A673 (cell line): ENCODE results near the gene MMP21. TPM values are rescaled to one million over a fixed set of nuclear protein-coding genes. Genes with fewer than 3 reads are reported as not detected.
A peak's percentile ranks its signal among the peaks of the same experiment; 100 is the strongest.

ENCODE experiments used
- BruUV-seq: library from RNA; stranded (reverse); fragments of 400-500 nt; replicated peaks from 2 replicates; lab custom pipeline; 2021; lab: Mats Ljungman, UMichigan
- CTCF ChIA-PET: fragments of 300-600 bp; sonication (Branson Sonifier 250); formaldehyde crosslinking; loops from one replicate; lab custom pipeline; 2022; ENCODE audit warnings: antibody characterized with exemption; lab: Charles Lee
- POLR2A ChIA-PET: fragments of 300-600 bp; sonication (Branson Sonifier 250); formaldehyde crosslinking; loops from one replicate; lab custom pipeline; 2022; ENCODE audit warnings: antibody characterized with exemption; ENCODE audit not compliant: low non-redundant PET; lab: Charles Lee
- DNase-seq: peaks from one replicate; pipeline ENCODE4 v3.0.0-alpha.2; 2015; ENCODE audit warnings: low spot score
- H3K27ac ChIP-seq: fragments of 200-600 bp; sonication (generic); 2 replicates; pipeline ENCODE4 v1.5.1; 2016; ENCODE audit warnings: mixed run types, low read depth, mild to moderate bottlenecking, mixed read lengths, antibody characterized with exemption, low read length; ENCODE audit not compliant: poor library complexity, severe bottlenecking
- H3K27me3 ChIP-seq: fragments of 200-600 bp; sonication (generic); replicated peaks from 2 replicates; pipeline ENCODE4 v1.6.1; 2017; ENCODE audit warnings: mixed run types, low read depth, mild to moderate bottlenecking, mixed read lengths, antibody characterized with exemption, low read length; ENCODE audit not compliant: insufficient read depth, poor library complexity
- H3K36me3 ChIP-seq: fragments of 200-600 bp; sonication (generic); 2 replicates; pipeline ENCODE4 v1.6.1; 2016; ENCODE audit warnings: mixed run types, mild to moderate bottlenecking, mixed read lengths, antibody characterized with exemption, low read length; ENCODE audit not compliant: insufficient read depth, poor library complexity, severe bottlenecking
- H3K4me1 ChIP-seq: fragments of 200-600 bp; sonication (generic); 2 replicates; pipeline ENCODE4 v1.6.1; 2017; ENCODE audit warnings: mixed run types, mild to moderate bottlenecking, mixed read lengths, antibody characterized with exemption, low read length; ENCODE audit not compliant: insufficient read depth, poor library complexity, severe bottlenecking
- H3K4me3 ChIP-seq: fragments of 200-600 bp; sonication (generic); 2 replicates; pipeline ENCODE4 v1.5.1; 2016; ENCODE audit warnings: low read depth, mixed run types, mild to moderate bottlenecking, mixed read lengths, low read length; ENCODE audit not compliant: poor library complexity, severe bottlenecking
- H3K9me3 ChIP-seq: fragments of 200-600 bp; sonication (generic); 2 replicates; pipeline ENCODE4 v1.6.1; 2016; ENCODE audit warnings: mixed run types, low read depth, mild to moderate bottlenecking, mixed read lengths, antibody characterized with exemption, low read length; ENCODE audit not compliant: poor library complexity, severe bottlenecking
- EZH2 ChIP-seq: fragments of 200-600 bp; sonication (generic); IDR thresholded peaks from 2 replicates; pipeline ENCODE4 v1.6.1; 2017; ENCODE audit warnings: borderline replicate concordance, low read depth, mild to moderate bottlenecking, mixed read lengths, antibody characterized with exemption, low read length; ENCODE audit not compliant: poor library complexity, severe bottlenecking
- intact Hi-C: fragments of 100-400 bp; cut with micrococcal nuclease; formaldehyde crosslinking; loops from one replicate; pipeline ENCODE4 v1.10.0; 2022; ENCODE audit not compliant: unreplicated experiment
- total RNA-seq: library from RNA; stranded (reverse); gene quantifications from 2 replicates; pipeline ENCODE4 v1.2.3, GENCODE V29; 2021
- TF ChIP-seq, protein P1 (sequence below): fragments of 300-800, 200-600 bp; sonication (generic); conservative IDR thresholded peaks from 2 replicates; pipeline ENCODE4 v1.5.1; 2017; ENCODE audit warnings: low read depth, mild to moderate bottlenecking, antibody characterized with exemption, low read length, moderate library complexity, mixed read lengths

The MMP21 gene
- total RNA-seq, 1 experiment from 2014 or later = not detected

- H3K27ac ChIP-seq = peak within 1 kb of the TSS; percentile 99
- no TSS peak for BruUV-seq
- ChIA-PET POLR2A (interaction anchor here (0.7 kb wide), 1 partner anchor 15 kb away, joined by 3 read pairs; no protein-coding TSS in a partner anchor), CTCF (no interaction called here)
- peaks cover 8% of the 10 kb centered on the region for H3K4me1 ChIP-seq
- no peaks in the 10 kb centered on the region for H3K9me3 ChIP-seq
- peaks cover 25% of the 10 kb centered on the region for H3K36me3 ChIP-seq
- no peak for TF ChIP-seq EZH2
- TF ChIP-seq, protein P1, sequence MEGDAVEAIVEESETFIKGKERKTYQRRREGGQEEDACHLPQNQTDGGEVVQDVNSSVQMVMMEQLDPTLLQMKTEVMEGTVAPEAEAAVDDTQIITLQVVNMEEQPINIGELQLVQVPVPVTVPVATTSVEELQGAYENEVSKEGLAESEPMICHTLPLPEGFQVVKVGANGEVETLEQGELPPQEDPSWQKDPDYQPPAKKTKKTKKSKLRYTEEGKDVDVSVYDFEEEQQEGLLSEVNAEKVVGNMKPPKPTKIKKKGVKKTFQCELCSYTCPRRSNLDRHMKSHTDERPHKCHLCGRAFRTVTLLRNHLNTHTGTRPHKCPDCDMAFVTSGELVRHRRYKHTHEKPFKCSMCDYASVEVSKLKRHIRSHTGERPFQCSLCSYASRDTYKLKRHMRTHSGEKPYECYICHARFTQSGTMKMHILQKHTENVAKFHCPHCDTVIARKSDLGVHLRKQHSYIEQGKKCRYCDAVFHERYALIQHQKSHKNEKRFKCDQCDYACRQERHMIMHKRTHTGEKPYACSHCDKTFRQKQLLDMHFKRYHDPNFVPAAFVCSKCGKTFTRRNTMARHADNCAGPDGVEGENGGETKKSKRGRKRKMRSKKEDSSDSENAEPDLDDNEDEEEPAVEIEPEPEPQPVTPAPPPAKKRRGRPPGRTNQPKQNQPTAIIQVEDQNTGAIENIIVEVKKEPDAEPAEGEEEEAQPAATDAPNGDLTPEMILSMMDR = no peak
- H3K4me3 ChIP-seq = peak within 1 kb of the TSS; percentile 80
- intact Hi-C loops = no loop called here
- peak; percentile 92 for DNase-seq
- no peaks in the 10 kb centered on the region for H3K27me3 ChIP-seq
These were observed 47.4 kb upstream of the MMP21 start, which contains the start of the genes BCCIP and UROS for GRCh38 chr10:125822878-125823662. Gene BCCIP (plus strand): TSS chr10:125823546. CDS start chr10:125823558, 12 bp downstream. Gene UROS (minus strand): TSS chr10:125823258. CDS start chr10:125816499, 6,759 bp downstream.

DNA sequence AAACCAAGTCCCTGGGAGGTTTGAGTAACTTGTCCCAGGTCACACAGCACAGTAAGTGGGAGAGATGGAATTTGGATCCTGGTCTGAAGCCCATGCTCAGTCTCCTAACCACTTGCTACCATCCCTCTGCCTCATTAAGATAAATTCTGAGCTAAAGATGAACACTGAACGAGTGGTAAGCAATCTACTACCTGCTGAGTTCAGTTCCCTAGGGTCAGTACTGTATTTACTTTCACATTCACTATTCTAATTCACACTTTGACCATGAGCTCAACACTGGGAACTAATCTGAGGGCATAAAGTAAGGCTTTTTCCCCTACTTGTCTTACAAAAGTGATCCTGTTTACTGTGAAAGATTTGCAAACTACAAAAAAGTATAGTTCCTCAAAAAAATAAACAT, 45.1 kb upstream of the MMP21 start:
- no peaks in the 10 kb centered on the region for H3K9me3 ChIP-seq
- DNase-seq = no peak
- peaks cover 1% of the 10 kb centered on the region for H3K36me3 ChIP-seq
- ChIA-PET CTCF (no interaction called here), POLR2A (no interaction called here)
- no peaks in the 10 kb centered on the region for H3K27me3 ChIP-seq
- no peak overlapping the region for H3K4me3 ChIP-seq
- intact Hi-C loops = no loop called here
- no peak overlapping the region for H3K27ac ChIP-seq
- TF ChIP-seq, protein P1 = no peak
- no peak for TF ChIP-seq EZH2
- BruUV-seq = no TSS peak
- peaks cover 8% of the 10 kb centered on the region for H3K4me1 ChIP-seq

- Histone ChIP-seq H3K4me1 (no peaks in the 10 kb centered on the region), H3K9me3 (no peaks in the 10 kb centered on the region), H3K36me3 (peaks cover 11% of the 10 kb centered on the region), H3K27me3 (no peaks in the 10 kb centered on the region), H3K27ac (no peak overlapping the region), H3K4me3 (no peak overlapping the region)
- BruUV-seq = no TSS peak
- no peak for DNase-seq
- POLR2A ChIA-PET = no interaction called here
- CTCF ChIA-PET = no interaction called here
- intact Hi-C loops = no loop called here
- TF ChIP-seq, protein P1 = no peak
- TF ChIP-seq EZH2 = no peak
These were observed 41.8 kb upstream of the MMP21 start for GRCh38 chr10:125817337-125817946.
